Measurements from ENCODE around the gene SPATA2L.

GRCh38 chr16:89727406-89728120 lies 26.1 kb upstream of the SPATA2L start:
- TF ChIP-seq CTCF (IDR thresholded peaks at IDR 0.05) (no peak), POLR2A (IDR thresholded peaks at IDR 0.05) (no peak)
